Calu3 (cell line): ENCODE results near the gene WDR7. TPM values are rescaled to one million over a fixed set of nuclear protein-coding genes. Genes with fewer than 3 reads are reported as not detected.

Source experiments
- BruUV-seq: library from RNA; stranded (reverse); fragments of 400-500 nt; replicated peaks from 2 replicates; lab custom pipeline; 2021; lab: Mats Ljungman, UMichigan
- CTCF ChIA-PET: fragments of 300-600 bp; sonication (Branson Sonifier 250); formaldehyde crosslinking; loops from one replicate; lab custom pipeline; 2022; ENCODE audit warnings: antibody characterized with exemption; lab: Charles Lee
- DNase-seq: peaks from one replicate; pipeline ENCODE4 v3.0.0; 2022
- H3K27ac Mint-ChIP-seq: one replicate; pipeline ENCODE4 v1.8.0; 2022; ENCODE audit warnings: mixed read lengths; ENCODE audit not compliant: unreplicated experiment
- H3K27me3 Mint-ChIP-seq: one replicate; pipeline ENCODE4 v1.8.0; 2022; ENCODE audit warnings: mixed read lengths; ENCODE audit not compliant: unreplicated experiment
- H3K36me3 Mint-ChIP-seq: one replicate; pipeline ENCODE4 v1.8.0; 2022; ENCODE audit warnings: mild to moderate bottlenecking, moderate library complexity, mixed read lengths; ENCODE audit not compliant: insufficient read depth, unreplicated experiment
- H3K4me1 Mint-ChIP-seq: one replicate; pipeline ENCODE4 v1.8.0; 2022; ENCODE audit warnings: mild to moderate bottlenecking, low read depth, mixed read lengths; ENCODE audit not compliant: unreplicated experiment
- H3K4me3 Mint-ChIP-seq: one replicate; pipeline ENCODE4 v1.8.0; 2022; ENCODE audit warnings: mild to moderate bottlenecking, low read depth, moderate library complexity, mixed read lengths; ENCODE audit not compliant: unreplicated experiment
- H3K9me3 Mint-ChIP-seq: one replicate; pipeline ENCODE4 v1.8.0; 2022; ENCODE audit warnings: low read depth, mixed read lengths; ENCODE audit not compliant: unreplicated experiment
- CTCF ChIP-seq: fragments of 200-600 bp; IDR thresholded peaks from one replicate; pipeline ENCODE4 v1.8.0; 2022; ENCODE audit warnings: antibody characterized with exemption; ENCODE audit not compliant: unreplicated experiment
- intact Hi-C: fragments of 100-400 bp; cut with micrococcal nuclease; formaldehyde crosslinking; loops from one replicate; pipeline ENCODE4 v1.10.0; 2022; ENCODE audit not compliant: unreplicated experiment
- total RNA-seq: library from RNA; stranded (reverse); gene quantifications from 2 replicates; pipeline ENCODE4 v1.2.3, GENCODE V29; 2022

The WDR7 gene
- total RNA-seq, 1 experiment from 2014 or later: 16.2 TPM

GRCh38 chr18:56739731-56740130 is 88.6 kb downstream of the WDR7 start:
- no TSS peak for BruUV-seq
- H3K4me3 Mint-ChIP-seq: no peak overlapping the region
- intact Hi-C loops: loop anchor here (10.0 kb wide), 1 partner anchor 705 kb away; no protein-coding TSS in a partner anchor
- H3K36me3 Mint-ChIP-seq: no peaks in the 10 kb centered on the region
- H3K9me3 Mint-ChIP-seq: no peaks in the 10 kb centered on the region
- no peak for DNase-seq
- no peak overlapping the region for H3K27ac Mint-ChIP-seq
- CTCF ChIA-PET: no interaction called here
- no peaks in the 10 kb centered on the region for H3K4me1 Mint-ChIP-seq
- H3K27me3 Mint-ChIP-seq: no peaks in the 10 kb centered on the region
- no peak for TF ChIP-seq CTCF

- Mint-ChIP-seq H3K4me3 (no peak overlapping the region), H3K27ac (no peak overlapping the region), H3K27me3 (no peaks in the 10 kb centered on the region), H3K4me1 (no peaks in the 10 kb centered on the region), H3K9me3 (no peaks in the 10 kb centered on the region), H3K36me3 (no peaks in the 10 kb centered on the region)
- no peak for TF ChIP-seq CTCF
- no peak for DNase-seq
- intact Hi-C loops: loop anchor here (10.0 kb wide), 1 partner anchor 704 kb away; no protein-coding TSS in a partner anchor
- CTCF ChIA-PET: interaction anchor here (0.7 kb wide), 1 partner anchor 1335 kb away, joined by 3 read pairs; no protein-coding TSS in a partner anchor
- BruUV-seq: no TSS peak
Measured at GRCh38 chr18:56740645-56741044, 89.5 kb downstream of the WDR7 start.

GRCh38 chr18:56741685-56742084 is 90.5 kb downstream of the WDR7 start:
- BruUV-seq: no TSS peak
- H3K9me3 Mint-ChIP-seq: no peaks in the 10 kb centered on the region
- H3K4me1 Mint-ChIP-seq: no peaks in the 10 kb centered on the region
- no peak for DNase-seq
- H3K27me3 Mint-ChIP-seq: no peaks in the 10 kb centered on the region
- no peaks in the 10 kb centered on the region for H3K36me3 Mint-ChIP-seq
- H3K4me3 Mint-ChIP-seq: no peak overlapping the region
- intact Hi-C loops: loop anchor here (10.0 kb wide), 1 partner anchor 703 kb away; no protein-coding TSS in a partner anchor
- no peak overlapping the region for H3K27ac Mint-ChIP-seq
- CTCF ChIA-PET: no interaction called here
- TF ChIP-seq CTCF: no peak

- no TSS peak for BruUV-seq
Measured at GRCh38 chr18:56743115-56743514, 92.0 kb downstream of the WDR7 start.

More at GRCh38 chr18:56743115-56743514, 92.0 kb downstream of the WDR7 start:
- TF ChIP-seq CTCF: no peak
- intact Hi-C loops: loop anchor here (10.0 kb wide), 1 partner anchor 702 kb away; no protein-coding TSS in a partner anchor
- H3K36me3 Mint-ChIP-seq: no peaks in the 10 kb centered on the region
- DNase-seq: no peak
- CTCF ChIA-PET: no interaction called here
- H3K4me1 Mint-ChIP-seq: no peaks in the 10 kb centered on the region
- no peak overlapping the region for H3K4me3 Mint-ChIP-seq
- H3K27ac Mint-ChIP-seq: no peak overlapping the region
- H3K9me3 Mint-ChIP-seq: no peaks in the 10 kb centered on the region
- H3K27me3 Mint-ChIP-seq: no peaks in the 10 kb centered on the region
